Fibroblast of lung (primary cell): ENCODE measurements around the gene CHTOP. TPM values are rescaled to one million over a fixed set of nuclear protein-coding genes. Genes with fewer than 3 reads are reported as not detected.

Experiments
- DNase-seq, 2 donors: peaks; one replicate each; pipeline versions ENCODE4 v3.0.0 to v3.0.0-alpha.2; 2010; ENCODE audit warnings: low read depth in 2 of 2
- H2AFZ ChIP-seq: 2 replicates; pipeline ENCODE4 v1.5.1; 2012; ENCODE audit warnings: low read length, control low read depth, inconsistent platforms
- H3K27ac ChIP-seq: 2 replicates; pipeline ENCODE4 v1.5.1; 2011; ENCODE audit warnings: low read length, control low read depth; ENCODE audit not compliant: insufficient read depth
- H3K27me3 ChIP-seq: 2 replicates; pipeline ENCODE4 v1.5.1; 2011; ENCODE audit warnings: mild to moderate bottlenecking, low read length; ENCODE audit not compliant: control insufficient read depth, insufficient read depth
- H3K36me3 ChIP-seq: 2 replicates; pipeline ENCODE4 v1.5.1; 2011; ENCODE audit warnings: low read length; ENCODE audit not compliant: control insufficient read depth, insufficient read depth
- H3K4me1 ChIP-seq: 2 replicates; pipeline ENCODE4 v1.5.1; 2011; ENCODE audit warnings: low read length; ENCODE audit not compliant: control insufficient read depth, insufficient read depth; ENCODE audit errors: extremely low read depth
- H3K4me2 ChIP-seq: 2 replicates; pipeline ENCODE4 v1.5.1; 2011; ENCODE audit warnings: low read length, control low read depth; ENCODE audit not compliant: insufficient read depth; ENCODE audit errors: extremely low read depth
- H3K4me3 ChIP-seq, 4 experiments: fragments of 200-600 bp in 1 of 4; sonication (generic) in 1 of 4; replicated peaks in 1 of 4; 2 replicates each; pipeline ENCODE4 v1.5.1; 2011 to 2016; ENCODE audit warnings: low read length in 4 of 4, low read depth in 3 of 4, mild to moderate bottlenecking in 3 of 4, control low read depth in 2 of 4, inconsistent platforms in 1 of 4, mixed read lengths in 1 of 4; ENCODE audit not compliant: insufficient read depth in 1 of 4; ENCODE audit errors: control extremely low read depth in 1 of 4
- H3K79me2 ChIP-seq: 2 replicates; pipeline ENCODE4 v1.5.1; 2012; ENCODE audit warnings: mild to moderate bottlenecking, low read length, inconsistent platforms; ENCODE audit not compliant: control insufficient read depth, insufficient read depth
- H3K9ac ChIP-seq: 2 replicates; pipeline ENCODE4 v1.5.1; 2011; ENCODE audit warnings: mild to moderate bottlenecking, low read length, control low read depth; ENCODE audit not compliant: insufficient read depth
- H3K9me3 ChIP-seq: 2 replicates; pipeline ENCODE4 v1.5.1; 2012; ENCODE audit warnings: low read depth, low read length; ENCODE audit not compliant: control insufficient read depth, insufficient read depth
- H4K20me1 ChIP-seq: 2 replicates; pipeline ENCODE4 v1.5.1; 2011; ENCODE audit warnings: low read length; ENCODE audit not compliant: control insufficient read depth, insufficient read depth; ENCODE audit errors: extremely low read depth
- EZH2 ChIP-seq: IDR thresholded peaks from 2 replicates; pipeline ENCODE4 v1.5.1; 2012; ENCODE audit warnings: low read length, control low read depth, mild to moderate bottlenecking; ENCODE audit errors: missing control alignments
- polyA plus RNA-seq, 2 donors: library from polyadenylated mRNA; depleted of rRNA in 1 of 2; stranded (reverse) in 1 of 2; unstranded in 1 of 2; fragments of >200 nt; gene quantifications; 2 replicates each; pipeline ENCODE4 v1.2.1, GENCODE V29; 2011 to 2012; ENCODE audit warnings: missing spikeins in 1 of 2
- total RNA-seq: library from RNA; depleted of rRNA; stranded (reverse); fragments of >200 nt; gene quantifications from 2 replicates; pipeline ENCODE4 v1.2.1, GENCODE V29; 2014
- TF ChIP-seq, protein P1 (sequence below), 2 donors: IDR thresholded peaks in 1 of 2; conservative IDR thresholded peaks in 1 of 2; 1 replicate in 1 of 2; 2 replicates in 1 of 2; pipeline ENCODE4 v1.5.1; 2011 to 2012; ENCODE audit warnings: low read length in 2 of 2, control low read depth in 1 of 2, inconsistent platforms in 1 of 2, low read depth in 1 of 2, mild to moderate bottlenecking in 1 of 2

CHTOP gene
- total and polyA plus RNA-seq, 2 donors (not counting 1 experiment from before 2014, with no cell fraction given): 34.0 to 47.6 TPM

DNA sequence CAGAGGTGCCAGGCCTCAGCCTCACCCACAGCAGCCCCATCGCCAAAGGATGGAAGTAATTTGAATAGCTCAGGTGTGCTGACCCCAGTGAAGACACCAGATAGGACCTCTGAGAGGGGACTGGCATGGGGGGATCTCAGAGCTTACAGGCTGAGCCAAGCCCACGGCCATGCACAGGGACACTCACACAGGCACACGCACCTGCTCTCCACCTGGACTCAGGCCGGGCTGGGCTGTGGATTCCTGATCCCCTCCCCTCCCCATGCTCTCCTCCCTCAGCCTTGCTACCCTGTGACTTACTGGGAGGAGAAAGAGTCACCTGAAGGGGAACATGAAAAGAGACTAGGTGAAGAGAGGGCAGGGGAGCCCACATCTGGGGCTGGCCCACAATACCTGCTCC lies 59.6 kb downstream of the CHTOP start:
- Histone ChIP-seq H3K9me3 (no peaks in the 10 kb centered on the region), H3K36me3 (no peaks in the 10 kb centered on the region), H2AFZ (no peak overlapping the region), H3K27ac (no peak overlapping the region), H3K4me2 (no peak overlapping the region), H3K4me1 (peaks cover 4% of the 10 kb centered on the region), H3K27me3 (peaks cover 6% of the 10 kb centered on the region), H3K9ac (no peak overlapping the region), H3K4me3 (no peak overlapping the region), H3K79me2 (no peaks in the 10 kb centered on the region), H4K20me1 (no peaks in the 10 kb centered on the region)
- no peak for DNase-seq
- TF ChIP-seq, protein P1, sequence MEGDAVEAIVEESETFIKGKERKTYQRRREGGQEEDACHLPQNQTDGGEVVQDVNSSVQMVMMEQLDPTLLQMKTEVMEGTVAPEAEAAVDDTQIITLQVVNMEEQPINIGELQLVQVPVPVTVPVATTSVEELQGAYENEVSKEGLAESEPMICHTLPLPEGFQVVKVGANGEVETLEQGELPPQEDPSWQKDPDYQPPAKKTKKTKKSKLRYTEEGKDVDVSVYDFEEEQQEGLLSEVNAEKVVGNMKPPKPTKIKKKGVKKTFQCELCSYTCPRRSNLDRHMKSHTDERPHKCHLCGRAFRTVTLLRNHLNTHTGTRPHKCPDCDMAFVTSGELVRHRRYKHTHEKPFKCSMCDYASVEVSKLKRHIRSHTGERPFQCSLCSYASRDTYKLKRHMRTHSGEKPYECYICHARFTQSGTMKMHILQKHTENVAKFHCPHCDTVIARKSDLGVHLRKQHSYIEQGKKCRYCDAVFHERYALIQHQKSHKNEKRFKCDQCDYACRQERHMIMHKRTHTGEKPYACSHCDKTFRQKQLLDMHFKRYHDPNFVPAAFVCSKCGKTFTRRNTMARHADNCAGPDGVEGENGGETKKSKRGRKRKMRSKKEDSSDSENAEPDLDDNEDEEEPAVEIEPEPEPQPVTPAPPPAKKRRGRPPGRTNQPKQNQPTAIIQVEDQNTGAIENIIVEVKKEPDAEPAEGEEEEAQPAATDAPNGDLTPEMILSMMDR (conservative IDR thresholded peaks at IDR 0.05 in 1 of 2, IDR thresholded peaks at IDR 0.05 in 1 of 2; ENCODE audit: low read depth in 1 of 2, low read length in 2 of 2): no peak
- no peak for TF ChIP-seq EZH2

Other genes starting within 250 kb of the CHTOP start
- gene S100A8, start 243.0 kb upstream of the CHTOP start, total RNA-seq: not detected in 2 replicates
- not detected in 2 replicates for gene S100A8, start 243.0 kb upstream of the CHTOP start, polyA plus RNA-seq
- not detected in 2 replicates for gene S100A7A, start 217.5 kb upstream of the CHTOP start, total RNA-seq
- not detected in 2 replicates for gene S100A7A, start 217.5 kb upstream of the CHTOP start, polyA plus RNA-seq
- not detected in 2 replicates for gene S100A7, start 173.4 kb upstream of the CHTOP start, total RNA-seq
- not detected in 2 replicates for gene S100A7, start 173.4 kb upstream of the CHTOP start, polyA plus RNA-seq
- 2,061 and 4,042 TPM in 2 replicates for gene S100A6, start 98.1 kb upstream of the CHTOP start, total RNA-seq
- gene S100A6, start 98.1 kb upstream of the CHTOP start, polyA plus RNA-seq: 1,280 and 2,637 TPM in 2 replicates
- gene S100A5, start 93.1 kb upstream of the CHTOP start, total RNA-seq: not detected in 2 replicates
- 0.20 and 0.24 TPM in 2 replicates for gene S100A5, start 93.1 kb upstream of the CHTOP start, polyA plus RNA-seq
- gene S100A4, start 88.3 kb upstream of the CHTOP start, total RNA-seq: 85.3 and 287 TPM in 2 replicates
- 371 and 928 TPM in 2 replicates for gene S100A4, start 88.3 kb upstream of the CHTOP start, polyA plus RNA-seq
- gene S100A3, start 84.8 kb upstream of the CHTOP start, total RNA-seq: 1.8 and 6.8 TPM in 2 replicates
- 11.5 and 14.8 TPM in 2 replicates for gene S100A3, start 84.8 kb upstream of the CHTOP start, polyA plus RNA-seq
- 1.5 and 3.6 TPM in 2 replicates for gene S100A2, start 68.2 kb upstream of the CHTOP start, total RNA-seq
- 4.8 and 10.3 TPM in 2 replicates for gene S100A2, start 68.2 kb upstream of the CHTOP start, polyA plus RNA-seq
- gene S100A16, start 20.9 kb upstream of the CHTOP start, total RNA-seq: 121 and 122 TPM in 2 replicates
- gene S100A16, start 20.9 kb upstream of the CHTOP start, polyA plus RNA-seq: 182 and 632 TPM in 2 replicates
- gene S100A14, start 17.7 kb upstream of the CHTOP start, total RNA-seq: 0.26 and 0.33 TPM in 2 replicates
- 0.40 and 0.51 TPM in 2 replicates for gene S100A14, start 17.7 kb upstream of the CHTOP start, polyA plus RNA-seq
- gene S100A13, start 6.6 kb upstream of the CHTOP start, total RNA-seq: 105 and 172 TPM in 2 replicates
- gene S100A13, start 6.6 kb upstream of the CHTOP start, polyA plus RNA-seq: 399 TPM in 2 replicates
- 0.17 TPM in 1 of 2 replicates, not detected in the other for gene S100A1, start 5.6 kb upstream of the CHTOP start, total RNA-seq
- gene S100A1, start 5.6 kb upstream of the CHTOP start, polyA plus RNA-seq: 0.98 and 9.7 TPM in 2 replicates
- gene SNAPIN, start 24.6 kb downstream of the CHTOP start, total RNA-seq: 72.7 and 76.5 TPM in 2 replicates
- gene SNAPIN, start 24.6 kb downstream of the CHTOP start, polyA plus RNA-seq: 52.0 and 56.8 TPM in 2 replicates
- gene ILF2, start 36.9 kb downstream of the CHTOP start, total RNA-seq: 129 and 135 TPM in 2 replicates
- 235 and 344 TPM in 2 replicates for gene ILF2, start 36.9 kb downstream of the CHTOP start, polyA plus RNA-seq
- 0.66 and 2.1 TPM in 2 replicates for gene NPR1, start 44.6 kb downstream of the CHTOP start, total RNA-seq
- gene NPR1, start 44.6 kb downstream of the CHTOP start, polyA plus RNA-seq: 0.14 and 0.60 TPM in 2 replicates
- 30.0 and 37.3 TPM in 2 replicates for gene INTS3, start 94.0 kb downstream of the CHTOP start, total RNA-seq
- gene INTS3, start 94.0 kb downstream of the CHTOP start, polyA plus RNA-seq: 31.4 and 42.2 TPM in 2 replicates
- gene SLC27A3, start 141.3 kb downstream of the CHTOP start, total RNA-seq: 30.6 and 34.4 TPM in 2 replicates
- gene SLC27A3, start 141.3 kb downstream of the CHTOP start, polyA plus RNA-seq: 9.3 and 9.7 TPM in 2 replicates